K562 (cell line): ENCODE results near the gene N4BP2. TPM values are rescaled to one million over a fixed set of nuclear protein-coding genes. Genes with fewer than 3 reads are reported as not detected.

Experiments
- CREM ChIP-seq: IDR thresholded peaks from 2 replicates; pipeline ENCODE4 v1.6.1; 2014; ENCODE audit warnings: antibody characterized with exemption, low read depth
- CTBP1 ChIP-seq: fragments of 450-650 bp; IDR thresholded peaks from 2 replicates; pipeline ENCODE4 v1.6.1; 2016; ENCODE audit warnings: borderline replicate concordance
- CXXC5 ChIP-seq: fragments of 250-450 bp; sonication (Bioruptor Pico); IDR thresholded peaks from 2 replicates; pipeline ENCODE4 v1.8.0; 2022; ENCODE audit warnings: inconsistent platforms, mild to moderate bottlenecking, moderate library complexity
- EP400 ChIP-seq: fragments of 450-650 bp; IDR thresholded peaks from 2 replicates; pipeline ENCODE4 v1.6.1; 2017; ENCODE audit warnings: antibody characterized with exemption, mild to moderate bottlenecking, moderate library complexity
- ETV6 ChIP-seq, 3 experiments: fragments of 150-350 bp in 1 of 3; sonication (generic) in 1 of 3; formaldehyde crosslinking in 1 of 3; IDR thresholded peaks; 2 replicates each; pipeline versions ENCODE4 v1.6.1 to v1.8.0; 2014 to 2022; ENCODE audit warnings: borderline replicate concordance in 2 of 3, low read depth in 2 of 3, antibody characterized with exemption in 1 of 3, low read length in 1 of 3, mild to moderate bottlenecking in 1 of 3, missing genetic modification reagents in 1 of 3
- HMG20B ChIP-seq: fragments of 250-450 bp; sonication (Bioruptor Pico); IDR thresholded peaks from 2 replicates; pipeline ENCODE4 v1.5.0; 2021; ENCODE audit warnings: mild to moderate bottlenecking
- KLF10 ChIP-seq: fragments of 250-450 bp; sonication (Bioruptor Pico); IDR thresholded peaks from 2 replicates; pipeline ENCODE4 v1.6.1; 2021; ENCODE audit warnings: matching md5 sums
- L3MBTL2 ChIP-seq: fragments of 450-650 bp; IDR thresholded peaks from 2 replicates; pipeline ENCODE4 v1.6.1; 2016; ENCODE audit warnings: mild to moderate bottlenecking, moderate library complexity
- NCOA6 ChIP-seq: fragments of 450-650 bp; IDR thresholded peaks from 2 replicates; pipeline ENCODE4 v1.6.1; 2017; ENCODE audit warnings: mild to moderate bottlenecking
- NFRKB ChIP-seq: fragments of 450-650 bp; IDR thresholded peaks from 2 replicates; pipeline ENCODE4 v1.6.1; 2016; ENCODE audit warnings: low read depth
- NR4A1 ChIP-seq, 2 experiments: fragments of 250-450 bp in 1 of 2; fragments of 450-650 bp in 1 of 2; sonication (Bioruptor Pico) in 1 of 2; IDR thresholded peaks; 2 replicates each; pipeline versions ENCODE4 v1.4.0 to v1.6.1; 2016 to 2020; ENCODE audit warnings: mild to moderate bottlenecking in 2 of 2, missing compliant biosample characterization in 1 of 2, missing genetic modification characterization in 1 of 2, moderate library complexity in 1 of 2
- PKNOX1 ChIP-seq: fragments of 450-650 bp; IDR thresholded peaks from 2 replicates; pipeline ENCODE4 v1.6.1; 2016
- POLR2AphosphoS5 ChIP-seq: IDR thresholded peaks from 2 replicates; pipeline ENCODE4 v1.6.1; 2011; ENCODE audit warnings: mild to moderate bottlenecking, low read depth, low read length, moderate library complexity; ENCODE audit not compliant: control insufficient read depth, insufficient read depth
- PRDM10 ChIP-seq: fragments of 450-650 bp; IDR thresholded peaks from 2 replicates; pipeline ENCODE4 v1.6.1; 2018; ENCODE audit not compliant: partially characterized antibody
- PTBP1 ChIP-seq: fragments of 200-400 bp; formaldehyde crosslinking; IDR thresholded peaks from 2 replicates; pipeline ENCODE4 v1.6.1; 2017; ENCODE audit warnings: low read depth, low read length
- SNIP1 ChIP-seq: fragments of 450-650 bp; IDR thresholded peaks from 2 replicates; pipeline ENCODE4 v1.7.1; 2017; ENCODE audit warnings: low read depth, mild to moderate bottlenecking
- ZFP36 ChIP-seq: fragments of 150-350 bp; IDR thresholded peaks from 2 replicates; pipeline ENCODE4 v1.6.1; 2018; ENCODE audit warnings: low read length, low read depth; ENCODE audit not compliant: partially characterized antibody
- ZNF384 ChIP-seq: IDR thresholded peaks from 2 replicates; pipeline ENCODE4 v1.6.1; 2012; ENCODE audit warnings: low read depth, low read length, improper control_type of control experiment
- ZNF77 ChIP-seq: fragments of 250-450 bp; sonication (Bioruptor Pico); IDR thresholded peaks from 2 replicates; pipeline ENCODE4 v1.5.0; 2020
- polyA plus RNA-seq, 8 experiments: library from polyadenylated mRNA; depleted of rRNA in 4 of 8; stranded (reverse) in 5 of 8; unstranded in 3 of 8; fragments of >200 nt; fragmentation: Nextera tagmentation in 2 of 8; fragmentation: Illumina TruSeq in 1 of 8; extraction: Ambion mirVana in 2 of 8; extraction: Trizol in 1 of 8; gene quantifications; 2 replicates each; pipeline versions ENCODE4 v1.2.1 to v1.2.3, GENCODE V29; 2011 to 2014; ENCODE audit warnings: inconsistent platforms in 1 of 8, missing spikeins in 1 of 8
- total RNA-seq, 7 experiments: library from RNA; depleted of rRNA in 6 of 7; stranded (reverse); fragments of >200 nt in 6 of 7; fragmentation: Illumina TruSeq in 2 of 7; extraction: Trizol in 2 of 7; gene quantifications; 2 replicates each; pipeline versions ENCODE4 v1.2.1 to v1.2.3, GENCODE V29; 2011 to 2021; ENCODE audit warnings: low replicate concordance in 1 of 7
- TF ChIP-seq, protein P1 (sequence below): fragments of 450-650 bp; IDR thresholded peaks from 2 replicates; pipeline ENCODE4 v1.6.1; 2016; ENCODE audit warnings: missing biosample characterization, missing genetic modification characterization
- TF ChIP-seq, protein P2 (sequence below): fragments of 450-650 bp; formaldehyde crosslinking; IDR thresholded peaks from 2 replicates; pipeline ENCODE4 v1.4.0; 2022; ENCODE audit warnings: mild to moderate bottlenecking, moderate library complexity

N4BP2 gene
- total and polyA plus RNA-seq, 9 of the 15 experiments (the other 6 are each of a cell fraction or from before 2014, with no cell fraction given): 2.7 to 12.6 (median 7.6) TPM

DNA sequence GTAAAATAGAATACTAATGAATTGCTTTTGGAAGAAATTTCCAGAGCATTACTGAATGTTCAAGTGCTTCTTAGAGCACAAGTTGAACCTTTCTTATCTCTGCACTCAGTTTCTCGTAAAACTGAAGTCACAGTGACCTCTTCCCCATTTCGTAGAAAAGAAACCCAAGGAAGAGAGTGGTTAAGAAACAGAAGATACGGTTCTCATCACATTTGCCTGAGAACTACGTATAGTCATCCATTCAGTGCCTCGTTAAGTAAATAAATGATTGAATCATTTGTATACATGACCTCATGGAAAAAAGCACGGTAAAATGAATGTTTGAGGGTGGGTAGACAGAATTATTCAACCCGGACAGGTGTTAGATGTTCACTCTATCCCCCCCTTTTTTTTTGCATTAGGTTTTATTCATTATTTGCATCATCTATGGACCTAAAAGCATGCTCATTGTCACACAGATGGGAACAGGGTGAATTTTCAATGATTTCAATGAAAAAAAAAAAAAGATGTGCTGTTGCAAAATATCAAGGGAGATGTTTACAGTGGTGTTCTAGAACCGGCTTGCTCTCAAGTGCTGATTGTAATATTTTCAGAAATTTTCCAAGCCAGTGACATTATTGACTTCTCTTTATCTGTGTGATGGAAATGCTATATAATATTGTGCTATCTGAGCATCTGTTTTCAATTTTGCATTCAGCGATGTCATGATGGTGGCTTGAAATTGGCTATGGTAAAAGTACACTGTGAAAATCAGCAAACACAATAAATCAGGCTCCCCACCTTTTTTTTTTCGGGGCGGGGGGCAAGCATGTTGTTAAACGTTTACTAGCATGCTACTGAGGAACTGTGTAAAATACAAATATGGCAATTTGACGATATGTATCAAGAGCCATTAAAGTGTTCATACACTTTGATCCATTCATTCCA lies 144.5 kb downstream of the N4BP2 start (continued):
- TF ChIP-seq POLR2AphosphoS5 (0 out of 2 replicates have a peak, but pooled peaks have one; percentile 38), ETV6 (IDR thresholded peaks at IDR 0.05; ENCODE audit: borderline replicate concordance in 1 of 2, low read depth in 2 of 2, low read length in 1 of 2) (peak in 1 of 2 experiments; percentile 21; a peak in 1 of 4 replicates), ETV6 (CRISPR knock-in tag; IDR thresholded peaks at IDR 0.05; ENCODE audit: borderline replicate concordance) (no peak), KLF10 (CRISPR knock-in tag) (no peak), CTBP1 (peak; percentile 71), L3MBTL2 (0 out of 2 replicates have a peak, but pooled peaks have one; percentile 8), CXXC5 (CRISPR knock-in tag) (peak; percentile 69; the same call in 1 of the 2 replicates), NCOA6 (no peak), NR4A1 (CRISPR knock-in tag; IDR thresholded peaks at IDR 0.05) (no peak), NR4A1 (tag; IDR thresholded peaks at IDR 0.05) (peak; percentile 41; the same call in 1 of the 2 replicates), ZFP36 (no peak), CREM (peak; percentile 69), NFRKB (peak; percentile 17), ZNF77 (CRISPR knock-in tag) (no peak), ZNF384 (no peak), EP400 (peak; percentile 64), PKNOX1 (no peak), PRDM10 (peak; percentile 62), SNIP1 (no peak), HMG20B (CRISPR knock-in tag) (no peak), PTBP1 (no peak)
- TF ChIP-seq, protein P1, sequence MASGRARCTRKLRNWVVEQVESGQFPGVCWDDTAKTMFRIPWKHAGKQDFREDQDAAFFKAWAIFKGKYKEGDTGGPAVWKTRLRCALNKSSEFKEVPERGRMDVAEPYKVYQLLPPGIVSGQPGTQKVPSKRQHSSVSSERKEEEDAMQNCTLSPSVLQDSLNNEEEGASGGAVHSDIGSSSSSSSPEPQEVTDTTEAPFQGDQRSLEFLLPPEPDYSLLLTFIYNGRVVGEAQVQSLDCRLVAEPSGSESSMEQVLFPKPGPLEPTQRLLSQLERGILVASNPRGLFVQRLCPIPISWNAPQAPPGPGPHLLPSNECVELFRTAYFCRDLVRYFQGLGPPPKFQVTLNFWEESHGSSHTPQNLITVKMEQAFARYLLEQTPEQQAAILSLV: no peak
- TF ChIP-seq, protein P2, sequence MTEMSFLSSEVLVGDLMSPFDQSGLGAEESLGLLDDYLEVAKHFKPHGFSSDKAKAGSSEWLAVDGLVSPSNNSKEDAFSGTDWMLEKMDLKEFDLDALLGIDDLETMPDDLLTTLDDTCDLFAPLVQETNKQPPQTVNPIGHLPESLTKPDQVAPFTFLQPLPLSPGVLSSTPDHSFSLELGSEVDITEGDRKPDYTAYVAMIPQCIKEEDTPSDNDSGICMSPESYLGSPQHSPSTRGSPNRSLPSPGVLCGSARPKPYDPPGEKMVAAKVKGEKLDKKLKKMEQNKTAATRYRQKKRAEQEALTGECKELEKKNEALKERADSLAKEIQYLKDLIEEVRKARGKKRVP (CRISPR knock-in tag): no peak
